ENCODE measurements around the gene ADAMTS7. TPM values are rescaled to one million over a fixed set of nuclear protein-coding genes. Genes with fewer than 3 reads are reported as not detected.
"Not testable (repeated sequence)": the region's sequence is repeated elsewhere in the genome, so short reads cannot be mapped to it uniquely, and the experiment has no call there.

ADAMTS7 gene
- total RNA-seq, 1 experiment from 2014 or later: 4.2 TPM

DNA sequence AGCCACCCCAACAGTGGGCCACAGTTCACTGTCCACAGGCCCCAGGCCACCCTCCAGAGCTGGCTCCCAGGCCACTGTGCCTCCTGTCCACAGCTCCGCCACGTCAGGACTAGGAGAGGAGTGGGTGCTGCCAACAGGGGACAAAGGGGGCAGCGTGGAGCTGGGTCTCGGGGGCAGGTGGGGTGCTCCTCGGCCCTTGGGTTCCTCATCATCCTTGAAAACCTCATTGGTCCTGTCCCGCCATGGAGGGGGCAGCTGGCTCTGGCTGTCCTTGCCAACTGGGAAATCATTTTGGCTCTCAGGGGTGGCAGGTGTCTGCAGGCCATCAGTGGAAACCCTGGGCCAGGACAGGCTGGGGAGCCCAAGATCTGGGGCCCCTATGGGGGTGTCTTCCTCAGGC is 45.2 kb downstream of the ADAMTS7 start:
- Histone ChIP-seq H3K4me3 (ENCODE audit: low read length) (no peak overlapping the region), H3K79me2 (ENCODE audit: low read length) (no peaks in the 10 kb centered on the region), H3K27me3 (ENCODE audit: low read length) (no peaks in the 10 kb centered on the region), H3K4me2 (ENCODE audit: low read length) (no peak overlapping the region), H3K9me2 (replicated peaks; ENCODE audit: low read length) (no peaks in the 10 kb centered on the region), H3K36me3 (ENCODE audit: low read depth, low read length) (no peaks in the 10 kb centered on the region), H3F3A (ENCODE audit: low read length, unreplicated experiment) (no peaks in the 10 kb centered on the region), H3K4me1 (ENCODE audit: insufficient read depth, low read length) (no peaks in the 10 kb centered on the region), H2AFZ (ENCODE audit: low read length) (no peak overlapping the region), H4K20me1 (ENCODE audit: low read length) (no peaks in the 10 kb centered on the region), H3K9me3 (ENCODE audit: low read length) (no peaks in the 10 kb centered on the region), H3K9ac (ENCODE audit: low read length) (no peak overlapping the region), H3K27ac (ENCODE audit: low read length) (no peak overlapping the region)
- DNase-seq: no peak
- intact Hi-C loops (cut with micrococcal nuclease): no loop called here
- ChIA-PET POLR2A (ENCODE audit: unreplicated experiment) (no interaction called here), CTCF (no interaction called here)
- no peak for TF ChIP-seq EZH2phosphoT487 (IDR thresholded peaks at IDR 0.05; ENCODE audit: borderline replicate concordance, low read length)
- TF ChIP-seq EZH2 (IDR thresholded peaks at IDR 0.05; ENCODE audit: low read length, unreplicated experiment): no peak
- TF ChIP-seq, protein P1, sequence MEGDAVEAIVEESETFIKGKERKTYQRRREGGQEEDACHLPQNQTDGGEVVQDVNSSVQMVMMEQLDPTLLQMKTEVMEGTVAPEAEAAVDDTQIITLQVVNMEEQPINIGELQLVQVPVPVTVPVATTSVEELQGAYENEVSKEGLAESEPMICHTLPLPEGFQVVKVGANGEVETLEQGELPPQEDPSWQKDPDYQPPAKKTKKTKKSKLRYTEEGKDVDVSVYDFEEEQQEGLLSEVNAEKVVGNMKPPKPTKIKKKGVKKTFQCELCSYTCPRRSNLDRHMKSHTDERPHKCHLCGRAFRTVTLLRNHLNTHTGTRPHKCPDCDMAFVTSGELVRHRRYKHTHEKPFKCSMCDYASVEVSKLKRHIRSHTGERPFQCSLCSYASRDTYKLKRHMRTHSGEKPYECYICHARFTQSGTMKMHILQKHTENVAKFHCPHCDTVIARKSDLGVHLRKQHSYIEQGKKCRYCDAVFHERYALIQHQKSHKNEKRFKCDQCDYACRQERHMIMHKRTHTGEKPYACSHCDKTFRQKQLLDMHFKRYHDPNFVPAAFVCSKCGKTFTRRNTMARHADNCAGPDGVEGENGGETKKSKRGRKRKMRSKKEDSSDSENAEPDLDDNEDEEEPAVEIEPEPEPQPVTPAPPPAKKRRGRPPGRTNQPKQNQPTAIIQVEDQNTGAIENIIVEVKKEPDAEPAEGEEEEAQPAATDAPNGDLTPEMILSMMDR (conservative IDR thresholded peaks at IDR 0.05; ENCODE audit: low read depth, low read length): no peak
- ATAC-seq: no peak
- no TSS peak for BruUV-seq (replicated peaks)

DNA sequence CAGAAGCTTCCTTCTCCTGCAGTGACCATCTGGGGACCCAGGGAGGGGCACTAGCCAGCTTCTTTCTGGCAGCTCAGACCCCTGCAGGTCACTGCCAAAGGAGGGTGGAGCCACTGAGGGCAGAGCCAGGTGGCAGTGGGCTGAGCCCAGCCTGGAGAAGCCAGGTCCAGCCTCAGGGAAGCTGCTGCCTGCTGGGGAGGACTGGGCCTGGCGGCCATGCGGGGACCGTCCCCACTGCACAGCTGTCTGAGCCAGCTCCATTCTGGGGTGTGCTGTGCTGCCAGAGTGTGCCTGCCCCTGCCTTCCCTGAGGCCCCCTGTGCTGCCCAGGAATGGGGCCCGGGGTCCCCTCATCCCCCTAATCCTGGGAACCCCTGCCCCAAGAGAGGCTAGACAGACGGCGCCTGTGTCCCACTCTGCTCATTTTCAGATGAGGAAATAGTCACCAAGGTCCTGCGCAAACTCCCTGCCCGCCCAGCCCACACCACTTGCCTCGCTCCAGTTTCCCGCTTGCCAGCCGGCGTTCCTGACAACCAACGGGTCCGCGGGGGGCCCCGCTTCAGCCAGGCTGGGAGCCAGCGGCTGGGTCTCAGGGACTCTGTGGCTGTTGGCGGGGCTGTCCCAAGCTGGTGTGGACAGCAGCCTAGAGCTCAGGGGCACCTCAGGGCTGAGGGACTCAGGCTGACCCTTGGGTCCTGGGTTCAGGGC is 46.0 kb downstream of the ADAMTS7 start:
- H3K9me3 ChIP-seq (ENCODE audit: low read length); H3K9me2 ChIP-seq (replicated peaks; ENCODE audit: low read length); POLR2A ChIA-PET (ENCODE audit: unreplicated experiment); H3K4me2 ChIP-seq (ENCODE audit: low read length); H2AFZ ChIP-seq (ENCODE audit: low read length); BruUV-seq (replicated peaks); H3K36me3 ChIP-seq (ENCODE audit: low read depth, low read length); H3F3A ChIP-seq (ENCODE audit: low read length, unreplicated experiment); H3K27me3 ChIP-seq (ENCODE audit: low read length); H3K4me1 ChIP-seq (ENCODE audit: insufficient read depth, low read length); H4K20me1 ChIP-seq (ENCODE audit: low read length); ATAC-seq; H3K79me2 ChIP-seq (ENCODE audit: low read length); H3K4me3 ChIP-seq (ENCODE audit: low read length); DNase-seq; intact Hi-C loops (cut with micrococcal nuclease); CTCF ChIA-PET; H3K27ac ChIP-seq (ENCODE audit: low read length); H3K9ac ChIP-seq (ENCODE audit: low read length): not testable (repeated sequence)

DNA sequence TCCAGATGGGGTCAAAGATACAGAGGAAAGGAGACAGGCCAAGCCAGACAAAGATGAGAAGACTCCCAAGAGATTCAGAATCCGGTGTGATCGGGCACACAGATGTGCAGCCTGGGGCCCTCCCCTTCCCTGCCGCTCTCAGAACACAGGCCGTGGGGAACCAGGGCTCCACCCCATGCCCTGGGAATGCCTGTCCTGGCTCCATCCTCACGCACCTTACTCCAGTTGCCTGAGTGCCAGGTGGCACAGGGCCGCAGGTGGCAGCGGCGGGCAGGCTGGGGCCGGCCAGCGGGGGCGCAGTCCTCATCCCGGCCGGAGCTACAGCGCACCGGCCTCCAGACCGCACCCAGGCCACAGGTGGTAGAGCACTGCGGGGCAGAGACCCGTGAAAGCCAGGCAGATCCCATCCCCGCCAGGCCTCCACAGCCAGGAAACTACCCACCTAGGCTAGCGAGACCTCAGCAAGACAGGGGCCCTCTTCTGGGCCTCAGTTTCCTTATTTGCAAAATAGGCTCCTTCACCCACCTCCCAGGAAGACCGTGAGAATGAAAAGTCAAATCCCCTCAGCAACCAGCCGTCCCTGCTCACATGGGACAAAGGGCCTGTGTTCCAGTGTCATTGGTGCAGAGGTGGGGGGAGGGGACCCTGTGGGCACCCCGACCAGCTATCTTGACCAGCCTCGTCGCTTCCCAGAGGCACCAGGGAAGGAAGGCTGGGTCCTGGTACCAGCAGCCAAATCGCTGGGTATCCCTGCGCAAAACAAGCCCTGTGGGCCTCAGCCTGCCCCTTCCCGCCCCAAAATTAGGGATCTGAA is 46.7 kb downstream of the ADAMTS7 start:
- intact Hi-C loops (cut with micrococcal nuclease); DNase-seq; CTCF ChIA-PET: not testable (repeated sequence)

More for the DNA sequence above, 46.7 kb downstream of the ADAMTS7 start:
- H3K27me3 ChIP-seq (ENCODE audit: low read length); H3K4me3 ChIP-seq (ENCODE audit: low read length); H3K79me2 ChIP-seq (ENCODE audit: low read length); POLR2A ChIA-PET (ENCODE audit: unreplicated experiment); H3K9ac ChIP-seq (ENCODE audit: low read length); H3K9me3 ChIP-seq (ENCODE audit: low read length); H3F3A ChIP-seq (ENCODE audit: low read length, unreplicated experiment); H3K4me2 ChIP-seq (ENCODE audit: low read length); H4K20me1 ChIP-seq (ENCODE audit: low read length); BruUV-seq (replicated peaks); H3K36me3 ChIP-seq (ENCODE audit: low read depth, low read length); ATAC-seq; H3K27ac ChIP-seq (ENCODE audit: low read length); H3K9me2 ChIP-seq (replicated peaks; ENCODE audit: low read length); H3K4me1 ChIP-seq (ENCODE audit: insufficient read depth, low read length); H2AFZ ChIP-seq (ENCODE audit: low read length): not testable (repeated sequence)

All from PC-3 (cell line).